Stomach smooth muscle (tissue), 2 donors: ENCODE measurements around the gene EXOC3L2.

ENCODE experiments used
- H3K27ac ChIP-seq: one replicate; pipeline ENCODE4 v1.7.0; 2013; ENCODE audit warnings: mild to moderate bottlenecking, low read length, inconsistent platforms
- H3K27me3 ChIP-seq, 2 donors: one replicate each; pipeline ENCODE4 v1.7.0; 2013; ENCODE audit warnings: low read length in 2 of 2; ENCODE audit not compliant: insufficient read depth in 2 of 2, control insufficient read depth in 1 of 2
- H3K36me3 ChIP-seq, 2 donors: one replicate each; pipeline ENCODE4 v1.7.0; 2013; ENCODE audit warnings: low read length in 2 of 2; ENCODE audit not compliant: control insufficient read depth in 2 of 2, insufficient read depth in 2 of 2
- H3K4me1 ChIP-seq: one replicate; pipeline ENCODE4 v1.7.0; 2013; ENCODE audit warnings: low read length; ENCODE audit not compliant: control insufficient read depth, insufficient read depth
- H3K4me3 ChIP-seq, 2 donors: one replicate each; pipeline ENCODE4 v1.7.0; 2013; ENCODE audit warnings: low read length in 2 of 2
- H3K9ac ChIP-seq, 2 donors: one replicate each; pipeline ENCODE4 v1.7.0; 2013; ENCODE audit warnings: low read length in 2 of 2, mild to moderate bottlenecking in 1 of 2
- H3K9me3 ChIP-seq, 2 donors: one replicate each; pipeline ENCODE4 v1.7.0; 2013; ENCODE audit warnings: low read length in 2 of 2; ENCODE audit not compliant: control insufficient read depth in 2 of 2
- donor health status: healthy.
- donor health status: Pancreatic carcinoma.

The EXOC3L2 gene

DNA sequence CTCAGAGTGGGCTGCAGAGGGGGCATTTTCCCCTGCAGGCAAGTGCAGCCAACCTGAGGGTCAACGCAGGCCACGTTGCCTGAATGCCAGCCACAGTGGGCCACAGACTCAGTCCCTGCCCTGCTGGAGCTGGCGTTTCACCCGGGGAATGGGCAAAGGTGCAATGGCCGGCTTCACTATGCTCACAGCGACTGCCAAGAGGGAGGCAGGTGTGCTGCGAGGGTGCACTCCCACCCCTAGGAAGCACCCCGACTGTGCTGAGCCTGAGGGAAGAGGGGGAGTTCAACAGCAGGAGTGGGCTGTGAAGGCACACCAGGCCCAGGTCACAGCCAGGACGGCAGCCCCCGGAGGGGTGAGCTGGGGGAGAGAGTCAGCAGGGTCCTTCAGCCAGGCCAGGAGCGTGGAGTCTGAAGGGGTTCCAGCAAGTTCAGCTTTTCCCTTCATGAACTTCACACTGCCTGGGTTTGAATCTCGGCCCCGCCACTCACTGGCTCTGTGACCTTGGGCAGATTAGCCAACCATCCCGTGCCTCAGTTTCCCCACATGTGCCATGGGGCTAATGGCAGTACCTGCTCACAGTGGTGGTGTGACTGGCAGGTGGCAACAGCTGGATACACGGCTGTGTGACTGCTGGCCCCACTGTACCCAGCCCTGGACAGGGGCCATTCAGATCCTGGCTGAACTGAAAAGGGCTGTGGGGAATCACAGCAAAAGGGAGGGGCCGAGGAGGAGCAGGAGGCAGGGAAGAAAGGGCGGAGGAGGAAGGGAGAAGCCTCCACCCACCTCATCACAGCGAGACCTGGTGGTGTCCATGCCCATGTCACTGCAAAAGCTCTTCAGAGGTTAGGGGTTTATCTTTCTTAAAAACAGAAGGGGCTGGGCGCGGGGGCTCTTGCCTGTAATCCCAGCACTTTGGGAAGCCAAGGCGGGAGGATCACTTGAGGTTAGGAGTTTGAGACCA is 74.8 kb downstream of the EXOC3L2 start:
- no peak overlapping the region for H3K27ac ChIP-seq
- H3K4me1 ChIP-seq, result no peaks in the 10 kb centered on the region
- no peak overlapping the region for H3K4me3 ChIP-seq
- no peaks in the 10 kb centered on the region for H3K36me3 ChIP-seq
- no peaks in the 10 kb centered on the region for H3K9me3 ChIP-seq
- no peak overlapping the region for H3K9ac ChIP-seq
- no peaks in the 10 kb centered on the region for H3K27me3 ChIP-seq

- H3K27me3 ChIP-seq, result no peaks in the 10 kb centered on the region
- no peak overlapping the region for H3K9ac ChIP-seq
- H3K27ac ChIP-seq, result no peak overlapping the region
- no peaks in the 10 kb centered on the region for H3K36me3 ChIP-seq
- H3K4me1 ChIP-seq, result no peaks in the 10 kb centered on the region
- H3K9me3 ChIP-seq, result no peaks in the 10 kb centered on the region
- H3K4me3 ChIP-seq, result no peak overlapping the region
These were observed 75.6 kb downstream of the EXOC3L2 start for GRCh38 chr19:45169602-45170001.

DNA sequence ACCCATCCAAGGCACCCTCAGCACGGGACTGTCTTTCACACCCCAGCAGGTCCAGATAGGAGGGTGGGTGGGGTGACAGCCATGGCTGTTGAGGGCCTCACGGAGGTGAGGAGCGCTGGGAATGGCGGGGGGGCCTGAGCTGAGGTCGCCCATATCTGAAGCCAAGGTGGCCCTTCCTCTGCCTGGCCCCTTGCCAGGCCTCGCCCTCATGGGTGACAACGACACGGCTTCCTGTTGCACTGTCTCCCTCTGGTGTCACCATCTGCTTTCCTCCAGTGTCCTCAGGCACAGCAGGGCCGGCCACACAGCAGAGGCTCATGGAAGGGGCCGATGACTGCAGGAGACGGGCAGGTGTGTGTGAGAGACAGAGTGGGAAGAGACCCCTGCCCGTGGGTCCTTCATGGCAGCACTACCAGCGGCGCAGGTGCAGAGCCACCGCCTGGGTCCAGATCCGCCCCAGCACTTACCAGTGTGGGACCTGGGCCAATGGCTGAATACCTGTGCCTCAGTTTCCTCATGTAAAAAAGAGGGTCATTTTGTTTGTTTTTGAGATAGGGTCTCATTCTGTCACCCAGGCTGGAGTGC is 76.3 kb downstream of the EXOC3L2 start:
- Histone ChIP-seq H3K27me3 (no peaks in the 10 kb centered on the region), H3K4me3 (no peak overlapping the region), H3K36me3 (no peaks in the 10 kb centered on the region), H3K4me1 (peaks cover 3% of the 10 kb centered on the region), H3K27ac (no peak overlapping the region), H3K9me3 (no peaks in the 10 kb centered on the region), H3K9ac (no peak overlapping the region)

DNA sequence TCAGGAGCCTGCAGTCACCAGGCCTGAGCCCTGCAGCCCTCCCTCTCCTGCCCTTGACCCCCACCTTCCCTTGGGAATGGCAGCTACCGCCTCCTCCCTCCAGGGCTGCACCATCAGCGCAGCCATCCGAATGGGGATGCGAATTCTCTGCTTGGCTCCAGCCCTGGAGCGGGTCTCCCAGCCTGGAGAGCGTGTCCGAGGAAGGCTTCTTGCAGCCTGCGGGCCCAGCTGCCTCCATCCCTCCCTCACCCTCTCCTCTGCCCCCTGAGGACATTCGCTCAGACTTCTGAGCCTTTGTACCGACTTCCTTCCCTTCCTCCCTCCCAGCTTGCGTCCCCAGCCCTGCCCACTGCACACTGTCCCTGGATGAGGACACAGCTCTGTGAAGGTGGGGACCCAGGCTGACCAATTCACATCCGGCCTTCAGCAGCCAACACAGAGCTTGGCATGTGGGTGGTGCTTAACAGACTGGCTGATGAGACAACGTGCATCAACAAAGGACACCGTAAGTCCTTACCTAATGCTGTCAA is 78.4 kb downstream of the EXOC3L2 start:
- Histone ChIP-seq H3K36me3 (no peaks in the 10 kb centered on the region), H3K4me1 (peaks cover 3% of the 10 kb centered on the region), H3K27ac (no peak overlapping the region), H3K9ac (no peak overlapping the region), H3K4me3 (no peak overlapping the region), H3K27me3 (peaks cover 0 to 8% of the 10 kb centered on the region in 2 donors), H3K9me3 (no peaks in the 10 kb centered on the region)

GRCh38 chr19:45164577-45165335 is 80.5 kb downstream of the EXOC3L2 start:
- no peaks in the 10 kb centered on the region for H3K36me3 ChIP-seq
- peaks cover 17 to 19% of the 10 kb centered on the region in 2 donors for H3K27me3 ChIP-seq
- no peak overlapping the region for H3K27ac ChIP-seq
- H3K4me3 ChIP-seq, result no peak overlapping the region
- peaks cover 3% of the 10 kb centered on the region for H3K4me1 ChIP-seq
- no peak overlapping the region for H3K9ac ChIP-seq
- H3K9me3 ChIP-seq, result no peaks in the 10 kb centered on the region

DNA sequence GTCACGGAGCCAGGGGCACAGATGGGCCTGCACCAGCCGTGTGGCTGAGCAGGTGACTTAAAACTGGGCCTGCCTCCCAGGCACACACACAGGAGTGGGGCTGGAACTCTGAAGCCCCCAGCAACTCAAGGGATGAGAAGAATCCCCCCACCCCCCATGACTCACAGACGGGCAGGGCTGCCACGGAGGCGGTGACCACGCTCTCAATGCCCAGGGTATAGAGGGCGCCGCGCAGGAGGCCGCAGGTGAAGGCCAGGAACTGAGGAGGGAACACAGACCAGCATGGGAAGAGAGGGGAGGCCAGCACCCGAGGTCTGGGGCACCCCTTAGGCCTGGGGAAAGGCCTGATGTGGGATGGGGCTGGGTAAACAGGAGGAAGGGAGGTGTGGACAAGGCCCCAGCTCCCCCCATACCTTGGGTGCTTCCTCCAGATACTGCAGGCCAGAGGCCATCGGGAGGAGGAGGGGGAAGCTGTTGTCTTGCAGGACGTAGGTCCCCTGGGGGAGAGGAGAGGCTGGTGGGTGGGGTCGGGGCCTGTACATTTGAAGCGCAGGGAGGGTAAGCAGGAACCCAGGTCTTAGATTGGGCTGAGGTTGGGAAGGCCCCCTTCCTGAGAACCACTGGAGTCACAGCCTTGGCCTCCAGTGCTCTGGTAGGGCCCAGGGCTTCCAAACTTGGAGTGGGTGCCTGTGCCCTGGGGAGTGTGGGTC is 81.3 kb downstream of the EXOC3L2 start:
- Histone ChIP-seq H3K4me3 (no peak overlapping the region), H3K27ac (no peak overlapping the region)

GRCh38 chr19:45163156-45163555 is 82.1 kb downstream of the EXOC3L2 start:
- H3K4me1 ChIP-seq, result peaks cover 3% of the 10 kb centered on the region
- H3K36me3 ChIP-seq, result no peaks in the 10 kb centered on the region
- no peak overlapping the region for H3K9ac ChIP-seq
- peaks cover 26% of the 10 kb centered on the region in 2 donors for H3K27me3 ChIP-seq
- no peak overlapping the region for H3K4me3 ChIP-seq
- H3K27ac ChIP-seq, result no peak overlapping the region
- no peaks in the 10 kb centered on the region for H3K9me3 ChIP-seq

More for the DNA sequence above, 81.3 kb downstream of the EXOC3L2 start:
- Histone ChIP-seq H3K36me3 (no peaks in the 10 kb centered on the region), H3K9me3 (no peaks in the 10 kb centered on the region), H3K4me1 (peaks cover 3% of the 10 kb centered on the region), H3K9ac (no peak overlapping the region), H3K27me3 (peaks cover 22% of the 10 kb centered on the region in 2 donors)

GRCh38 chr19:45162608-45163143 is 82.5 kb downstream of the EXOC3L2 start:
- no peak overlapping the region for H3K27ac ChIP-seq
- H3K36me3 ChIP-seq, result no peaks in the 10 kb centered on the region
- no peak overlapping the region for H3K9ac ChIP-seq
- H3K27me3 ChIP-seq, result peaks cover 28 to 30% of the 10 kb centered on the region in 2 donors
- H3K4me1 ChIP-seq, result peaks cover 3% of the 10 kb centered on the region
- no peak overlapping the region for H3K4me3 ChIP-seq
- no peaks in the 10 kb centered on the region for H3K9me3 ChIP-seq
